Measurements from ENCODE around the gene RSL24D1.
"Not testable (repeated sequence)": the region's sequence is repeated elsewhere in the genome, so short reads cannot be mapped to it uniquely, and the experiment has no call there.

The RSL24D1 gene

GRCh38 chr15:55202206-55202605, 5.5 kb upstream of the RSL24D1 start:
- no peak for DNase-seq

DNA sequence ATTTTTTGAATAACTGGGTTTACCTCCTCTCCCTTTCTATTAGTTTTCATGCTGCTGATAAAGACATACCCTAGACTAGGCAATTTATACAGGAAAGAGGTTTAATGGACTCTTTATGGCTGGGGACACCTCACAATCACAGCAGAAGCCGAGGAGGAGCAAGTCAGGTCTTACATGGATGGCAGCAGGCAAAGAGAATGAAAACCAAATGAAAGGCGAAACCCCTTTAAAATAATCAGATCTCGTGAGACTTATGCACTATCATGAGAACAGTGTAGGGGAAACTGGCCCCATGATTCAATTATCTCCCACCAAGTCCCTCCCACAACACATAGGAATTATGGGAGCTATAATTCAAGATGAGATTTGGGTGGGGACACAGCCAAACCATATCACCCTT, 2.0 kb upstream of the RSL24D1 start:
- no peak for DNase-seq

- DNase-seq, result no peak
Observed at GRCh38 chr15:55197719-55198118, 978 bp upstream of the RSL24D1 start.

DNA sequence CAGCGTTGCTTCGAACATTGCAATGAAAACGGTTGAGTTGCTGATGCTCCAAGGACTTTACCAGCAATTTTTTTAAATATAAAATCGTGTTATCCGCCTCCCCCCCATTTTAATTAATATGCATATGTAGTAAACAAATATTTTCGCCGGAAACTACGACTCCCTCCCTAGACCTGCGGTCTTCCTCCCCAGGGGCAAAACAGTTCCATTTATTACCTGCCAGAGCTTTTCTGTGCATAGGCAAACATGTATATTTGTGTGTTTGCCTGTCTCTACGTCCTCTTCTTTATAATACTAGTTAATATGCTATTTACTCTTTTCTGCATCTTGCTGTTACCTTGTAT, 593 bp upstream of the RSL24D1 start:
- DNase-seq, result no peak

DNA sequence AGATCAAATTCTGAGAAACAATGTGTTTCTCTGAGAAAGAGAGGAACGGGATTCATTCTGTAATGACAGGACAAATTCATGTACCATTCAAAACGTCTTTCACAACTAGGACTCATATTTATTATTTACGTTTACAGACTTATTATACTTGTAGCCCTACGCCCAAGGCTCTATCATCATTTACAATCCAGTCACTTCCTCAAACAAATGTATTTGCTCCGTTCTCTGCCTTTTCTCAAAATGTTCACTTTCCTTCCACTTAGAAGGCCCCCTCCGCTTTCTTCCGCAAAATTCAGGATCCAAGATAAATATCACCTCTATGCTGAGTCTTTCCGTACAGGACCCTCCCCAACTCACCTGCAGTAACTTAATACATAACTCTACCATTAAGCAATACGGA, 745 bp downstream of the RSL24D1 start:
- no peak for DNase-seq

- DNase-seq, result no peak
Observed at GRCh38 chr15:55194256-55194655, 2.5 kb downstream of the RSL24D1 start.

- DNase-seq, result no peak
Observed at GRCh38 chr15:55186331-55186730, 10.4 kb downstream of the RSL24D1 start.

- no peak for DNase-seq
Observed at GRCh38 chr15:55183679-55184078, 13.1 kb downstream of the RSL24D1 start.

GRCh38 chr15:55179141-55179540, 17.6 kb downstream of the RSL24D1 start:
- DNase-seq, result no peak

GRCh38 chr15:55170361-55170760, 26.4 kb downstream of the RSL24D1 start:
- DNase-seq, result no peak

DNA sequence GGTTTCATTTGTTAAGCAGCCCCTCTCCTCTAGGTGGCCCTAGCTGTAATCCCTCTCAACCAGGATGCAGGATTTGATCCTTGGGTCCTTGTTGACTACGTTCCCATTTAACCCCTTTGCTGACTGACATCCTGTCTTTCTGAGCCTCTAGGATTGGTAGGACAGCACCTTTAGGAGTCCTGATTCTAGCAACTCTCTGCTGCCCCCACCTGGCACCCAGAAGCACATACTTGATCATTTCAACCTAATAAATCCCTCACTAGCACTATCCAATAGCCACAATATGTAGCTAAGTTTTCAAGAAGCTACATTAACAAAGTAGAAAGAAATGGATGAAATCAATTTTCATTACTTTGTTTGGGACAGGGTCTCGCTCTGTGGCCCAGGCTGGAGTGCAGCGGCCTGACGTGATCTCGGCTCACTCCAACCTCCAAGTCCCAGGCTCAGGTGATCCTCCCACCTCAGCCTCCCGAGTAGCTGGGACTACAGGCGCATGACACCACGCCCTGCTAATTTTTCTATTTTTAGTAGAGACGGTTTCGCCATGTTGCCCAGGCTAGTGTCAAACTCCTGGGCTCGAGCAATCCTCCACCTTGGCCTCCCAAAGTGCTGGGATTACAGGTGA, 28.3 kb downstream of the RSL24D1 start:
- peak; percentile 72 for DNase-seq

- DNase-seq, result no peak
Observed at GRCh38 chr15:55164284-55164683, 32.5 kb downstream of the RSL24D1 start.

- no peak for DNase-seq
Observed at GRCh38 chr15:55151631-55152030, 45.1 kb downstream of the RSL24D1 start.

- not testable (repeated sequence) for DNase-seq
Observed at GRCh38 chr15:55143132-55143531, 53.6 kb downstream of the RSL24D1 start.

- no peak for DNase-seq
Observed at GRCh38 chr15:55133972-55134371, 62.8 kb downstream of the RSL24D1 start.

GRCh38 chr15:55132672-55133071, 64.1 kb downstream of the RSL24D1 start:
- DNase-seq, result no peak

Measured in activated CD4-positive, alpha-beta T cell treated with anti-CD3 and anti-CD28 coated beads for 48 hours (primary cell).